Endothelial cell (in vitro differentiated cells): ENCODE results near the gene USP2. TPM values are rescaled to one million over a fixed set of nuclear protein-coding genes. Genes with fewer than 3 reads are reported as not detected.

Experiments
- DNase-seq: peaks from one replicate; pipeline ENCODE4 v3.0.0; 2021; ENCODE audit warnings: low spot score
- H3K27ac Mint-ChIP-seq: one replicate; pipeline ENCODE4 v1.8.0; 2021; ENCODE audit warnings: mixed read lengths, inconsistent platforms; ENCODE audit not compliant: unreplicated experiment
- H3K27me3 Mint-ChIP-seq: one replicate; pipeline ENCODE4 v1.8.0; 2021; ENCODE audit warnings: mild to moderate bottlenecking, moderate library complexity, mixed read lengths, inconsistent platforms; ENCODE audit not compliant: unreplicated experiment
- H3K36me3 Mint-ChIP-seq: one replicate; pipeline ENCODE4 v1.8.0; 2021; ENCODE audit warnings: mild to moderate bottlenecking, low read depth, mixed read lengths, inconsistent platforms; ENCODE audit not compliant: unreplicated experiment
- H3K4me1 Mint-ChIP-seq: one replicate; pipeline ENCODE4 v1.8.0; 2021; ENCODE audit warnings: mild to moderate bottlenecking, mixed read lengths, inconsistent platforms; ENCODE audit not compliant: unreplicated experiment
- H3K4me3 Mint-ChIP-seq: one replicate; pipeline ENCODE4 v1.8.0; 2021; ENCODE audit warnings: mild to moderate bottlenecking, mixed read lengths, inconsistent platforms; ENCODE audit not compliant: unreplicated experiment
- H3K9me3 Mint-ChIP-seq: one replicate; pipeline ENCODE4 v1.8.0; 2021; ENCODE audit warnings: mixed read lengths, inconsistent platforms; ENCODE audit not compliant: unreplicated experiment
- total RNA-seq: library from RNA; stranded (reverse); fragmentation: NEBNext Ultra II Directional; extraction: Animal tissue kit (Norgen Biotek cat#: 25700); gene quantifications from one replicate; pipeline ENCODE4 v1.2.1, GENCODE V29; 2021; ENCODE audit not compliant: unreplicated experiment
- TF ChIP-seq, protein P1 (sequence below): fragments of 200-600 bp; sonication (generic); IDR thresholded peaks from one replicate; pipeline ENCODE4 v1.5.0; 2021; ENCODE audit warnings: antibody characterized with exemption; ENCODE audit not compliant: unreplicated experiment

Gene USP2
- total RNA-seq, 1 donor from 2014 or later = 1.5 TPM

DNA sequence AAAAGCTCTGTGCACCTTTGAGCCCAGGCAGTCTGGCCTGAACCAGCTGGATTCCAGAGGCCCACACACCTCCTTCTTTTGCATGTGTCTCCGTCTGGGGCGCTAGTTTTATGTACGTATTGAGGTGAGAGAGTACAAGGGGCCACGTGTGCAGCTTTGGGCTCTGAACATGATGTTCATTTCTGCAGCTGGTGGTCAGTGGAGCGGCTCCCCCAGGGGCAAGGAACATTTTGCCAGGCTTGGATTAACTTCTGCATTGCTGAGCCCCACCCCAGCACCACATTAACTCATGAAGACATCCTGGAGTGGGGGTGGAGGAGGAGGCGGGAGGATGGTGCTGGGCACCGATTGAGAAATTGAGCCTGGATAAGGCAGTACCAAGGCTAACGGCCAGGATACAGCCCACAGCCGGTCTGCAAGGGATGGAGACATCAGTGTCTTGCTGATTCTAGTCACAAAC lies 13.8 kb downstream of the USP2 start:
- no peak overlapping the region for H3K4me3 Mint-ChIP-seq
- no peak overlapping the region for H3K27ac Mint-ChIP-seq
- no peak for DNase-seq
- peaks cover 6% of the 10 kb centered on the region for H3K4me1 Mint-ChIP-seq
- H3K36me3 Mint-ChIP-seq = peaks cover 3% of the 10 kb centered on the region
- peaks cover 16% of the 10 kb centered on the region for H3K27me3 Mint-ChIP-seq
- H3K9me3 Mint-ChIP-seq = no peaks in the 10 kb centered on the region
- TF ChIP-seq, protein P1, sequence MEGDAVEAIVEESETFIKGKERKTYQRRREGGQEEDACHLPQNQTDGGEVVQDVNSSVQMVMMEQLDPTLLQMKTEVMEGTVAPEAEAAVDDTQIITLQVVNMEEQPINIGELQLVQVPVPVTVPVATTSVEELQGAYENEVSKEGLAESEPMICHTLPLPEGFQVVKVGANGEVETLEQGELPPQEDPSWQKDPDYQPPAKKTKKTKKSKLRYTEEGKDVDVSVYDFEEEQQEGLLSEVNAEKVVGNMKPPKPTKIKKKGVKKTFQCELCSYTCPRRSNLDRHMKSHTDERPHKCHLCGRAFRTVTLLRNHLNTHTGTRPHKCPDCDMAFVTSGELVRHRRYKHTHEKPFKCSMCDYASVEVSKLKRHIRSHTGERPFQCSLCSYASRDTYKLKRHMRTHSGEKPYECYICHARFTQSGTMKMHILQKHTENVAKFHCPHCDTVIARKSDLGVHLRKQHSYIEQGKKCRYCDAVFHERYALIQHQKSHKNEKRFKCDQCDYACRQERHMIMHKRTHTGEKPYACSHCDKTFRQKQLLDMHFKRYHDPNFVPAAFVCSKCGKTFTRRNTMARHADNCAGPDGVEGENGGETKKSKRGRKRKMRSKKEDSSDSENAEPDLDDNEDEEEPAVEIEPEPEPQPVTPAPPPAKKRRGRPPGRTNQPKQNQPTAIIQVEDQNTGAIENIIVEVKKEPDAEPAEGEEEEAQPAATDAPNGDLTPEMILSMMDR = no peak

DNA sequence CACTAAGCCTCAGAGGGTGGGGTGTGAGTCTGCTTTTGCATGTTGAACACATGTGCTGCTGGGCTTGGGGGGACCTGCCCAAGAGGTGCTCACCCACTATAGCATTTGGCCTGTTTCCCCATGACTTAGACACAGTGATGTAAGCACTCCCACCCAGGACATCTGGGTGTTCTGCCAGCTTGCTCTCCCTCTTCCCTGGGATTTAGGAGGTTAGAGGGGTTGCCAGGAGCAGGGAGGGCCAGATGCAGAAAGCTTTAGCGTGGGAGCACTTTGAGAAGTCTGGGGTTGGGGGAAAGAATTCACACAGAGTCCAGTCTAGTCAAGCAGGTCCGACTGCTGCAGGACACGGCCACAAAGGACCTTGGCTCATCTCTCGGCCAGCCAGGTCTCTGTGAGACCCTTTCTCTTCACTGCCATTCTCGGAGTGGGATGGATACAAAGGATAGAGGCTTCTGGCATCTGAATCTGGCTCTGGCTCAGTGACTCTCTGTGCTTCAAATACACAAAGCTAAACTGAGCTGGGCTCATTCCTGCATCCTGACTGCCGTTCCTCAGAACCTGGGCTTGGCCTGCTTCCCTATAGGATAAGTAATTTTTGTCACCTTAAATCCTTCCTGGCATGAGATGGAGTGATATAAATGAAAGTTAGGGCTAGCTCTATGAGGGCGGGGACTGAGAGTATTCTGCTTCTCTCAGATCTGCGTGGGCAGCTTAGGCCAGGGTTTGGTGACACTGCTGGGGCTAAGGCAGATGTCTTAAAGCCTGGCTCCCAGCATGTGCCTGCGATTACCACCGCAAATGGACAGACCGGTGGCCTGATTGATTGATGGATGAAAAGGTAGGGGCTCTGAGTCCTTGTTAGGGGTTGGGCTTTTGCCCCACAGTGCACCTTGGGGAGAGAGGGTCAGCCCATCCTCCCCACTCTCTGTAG lies 14.5 kb downstream of the USP2 start:
- peaks cover 23% of the 10 kb centered on the region for H3K27me3 Mint-ChIP-seq
- H3K4me1 Mint-ChIP-seq = peaks cover 6% of the 10 kb centered on the region
- peaks cover 3% of the 10 kb centered on the region for H3K36me3 Mint-ChIP-seq
- no peak overlapping the region for H3K4me3 Mint-ChIP-seq
- no peak for DNase-seq
- no peaks in the 10 kb centered on the region for H3K9me3 Mint-ChIP-seq
- TF ChIP-seq, protein P1 = no peak
- H3K27ac Mint-ChIP-seq = no peak overlapping the region

DNA sequence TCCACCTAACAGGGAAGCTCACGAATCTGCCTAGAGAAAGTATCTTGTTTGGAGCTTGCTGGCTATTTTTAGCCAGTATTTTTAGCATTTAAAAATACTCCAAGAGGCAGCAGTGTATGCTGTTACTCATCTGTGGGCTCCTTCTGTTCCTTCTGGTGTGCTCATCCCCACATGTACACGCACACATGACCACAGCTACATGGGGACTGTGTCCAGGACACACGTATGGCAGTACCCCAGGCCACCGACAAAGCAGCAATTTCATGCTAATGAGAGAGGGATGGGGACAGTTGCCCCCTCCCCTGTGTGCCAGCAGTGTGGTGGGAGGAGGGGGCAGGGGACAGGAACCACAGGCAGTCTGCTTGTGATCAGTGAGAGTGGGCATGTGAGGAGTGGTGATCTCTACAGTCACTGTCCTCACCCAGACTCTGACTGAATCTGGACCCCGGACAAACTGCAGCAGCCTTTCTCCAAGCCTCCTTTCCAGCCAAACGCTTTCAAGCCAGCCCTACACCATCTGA lies 16.4 kb downstream of the USP2 start:
- H3K27me3 Mint-ChIP-seq = peaks cover 18% of the 10 kb centered on the region
- TF ChIP-seq, protein P1 = no peak
- H3K36me3 Mint-ChIP-seq = peaks cover 3% of the 10 kb centered on the region
- H3K4me3 Mint-ChIP-seq = no peak overlapping the region
- H3K9me3 Mint-ChIP-seq = no peaks in the 10 kb centered on the region
- no peak overlapping the region for H3K27ac Mint-ChIP-seq
- H3K4me1 Mint-ChIP-seq = peaks cover 9% of the 10 kb centered on the region
- no peak for DNase-seq

DNA sequence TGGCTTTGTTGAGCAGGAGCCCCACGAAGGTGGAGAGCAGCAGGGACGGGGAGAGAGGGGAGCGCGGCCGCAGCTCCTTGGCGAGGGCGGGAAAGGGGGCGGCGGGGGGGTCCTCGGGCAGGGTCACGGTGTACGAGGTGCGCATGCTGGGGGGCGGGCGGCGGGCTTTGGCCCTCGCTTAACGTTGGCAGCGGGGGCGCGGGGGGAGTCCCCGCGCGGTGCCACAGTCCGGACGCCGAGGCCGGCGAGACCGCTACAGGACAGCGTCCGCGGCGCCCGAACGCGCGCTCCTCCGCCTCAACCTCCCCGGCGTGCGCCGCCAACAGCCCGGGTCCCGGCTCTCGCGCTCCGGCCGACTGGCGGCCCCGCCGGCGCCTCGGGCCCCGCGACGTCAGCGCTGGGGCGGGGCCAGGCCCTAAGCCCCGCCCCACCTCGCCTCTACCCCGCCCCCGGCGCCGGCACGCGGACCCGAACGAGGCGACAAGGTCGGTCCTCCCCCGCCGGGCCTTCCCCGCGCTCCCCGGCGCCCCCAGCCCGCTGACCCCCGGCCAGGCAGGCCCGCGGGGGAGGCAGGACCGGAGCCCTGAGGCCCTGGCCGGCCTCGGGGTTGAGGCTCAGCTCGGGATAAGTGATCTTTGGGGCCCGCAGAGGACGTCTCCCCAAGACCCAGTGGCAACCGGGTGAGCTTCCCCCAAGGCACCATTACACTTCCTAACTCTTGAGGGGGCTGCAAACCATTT lies 17.5 kb downstream of the USP2 start:
- Mint-ChIP-seq H3K4me1 (peaks cover 5% of the 10 kb centered on the region), H3K36me3 (peaks cover 3% of the 10 kb centered on the region), H3K27ac (no peak overlapping the region), H3K4me3 (no peak overlapping the region), H3K9me3 (no peaks in the 10 kb centered on the region), H3K27me3 (peaks cover 18% of the 10 kb centered on the region)
- TF ChIP-seq, protein P1 = no peak
- DNase-seq = peak; percentile 70
